GM23338 (cell line): Measurements from ENCODE around the gene YWHAH. TPM values are rescaled to one million over a fixed set of nuclear protein-coding genes. Genes with fewer than 3 reads are reported as not detected.

Experiments
- ATAC-seq: fragments of 200-7000 bp; cut with Tn5 transposase; 3 replicates; pipeline ENCODE4 v1.9.1; 2020
- DNase-seq: peaks from one replicate; pipeline ENCODE4 v3.0.0-alpha.2; 2015; ENCODE audit warnings: low spot score
- H2AFZ ChIP-seq: fragments of 200-600 bp; sonication (generic); 2 replicates; pipeline ENCODE4 v1.8.0; 2016; ENCODE audit warnings: antibody characterized with exemption, mild to moderate bottlenecking, moderate library complexity
- H3F3A ChIP-seq: fragments of 200-600 bp; sonication (generic); replicated peaks from 2 replicates; pipeline ENCODE4 v1.8.0; 2017; ENCODE audit warnings: antibody characterized with exemption, mixed run types, low read depth
- H3K27ac ChIP-seq: fragments of 200-600 bp; sonication (generic); 2 replicates; pipeline ENCODE4 v1.6.1; 2016; ENCODE audit warnings: low read depth
- H3K27me3 ChIP-seq: fragments of 200-600 bp; sonication (generic); 2 replicates; pipeline ENCODE4 v1.8.0; 2016; ENCODE audit warnings: mild to moderate bottlenecking, mixed run types, moderate library complexity; ENCODE audit not compliant: insufficient read depth
- H3K36me3 ChIP-seq: fragments of 200-600 bp; sonication (generic); 2 replicates; pipeline ENCODE4 v1.8.0; 2016; ENCODE audit warnings: mild to moderate bottlenecking; ENCODE audit not compliant: insufficient read depth
- H3K4me1 ChIP-seq: fragments of 200-600 bp; sonication (generic); 2 replicates; pipeline ENCODE4 v1.8.0; 2016; ENCODE audit warnings: mild to moderate bottlenecking, moderate library complexity; ENCODE audit not compliant: insufficient read depth
- H3K4me2 ChIP-seq: fragments of 200-600 bp; sonication (generic); 2 replicates; pipeline ENCODE4 v1.7.1; 2017; ENCODE audit warnings: mixed run types
- H3K4me3 ChIP-seq: fragments of 200-600 bp; sonication (generic); 2 replicates; pipeline ENCODE4 v1.6.1; 2016; ENCODE audit warnings: mixed run types
- H3K79me2 ChIP-seq: fragments of 200-600 bp; sonication (generic); replicated peaks from 2 replicates; pipeline ENCODE4 v1.8.0; 2017; ENCODE audit warnings: mild to moderate bottlenecking; ENCODE audit not compliant: insufficient read depth
- H3K9me2 ChIP-seq: fragments of 200-600 bp; sonication (generic); 2 replicates; pipeline ENCODE4 v1.8.0; 2017; ENCODE audit not compliant: insufficient read depth
- H4K20me1 ChIP-seq: fragments of 200-600 bp; sonication (generic); replicated peaks from 2 replicates; pipeline ENCODE4 v1.8.0; 2017; ENCODE audit warnings: mild to moderate bottlenecking; ENCODE audit not compliant: insufficient read depth
- H3K27ac Mint-ChIP-seq: 2 replicates; pipeline ENCODE4 v1.8.0; 2020; ENCODE audit warnings: inconsistent platforms, mild to moderate bottlenecking, moderate library complexity, mixed read lengths
- H3K27me3 Mint-ChIP-seq: 3 replicates; pipeline ENCODE4 v1.8.0; 2022; ENCODE audit warnings: low read depth, mild to moderate bottlenecking, moderate library complexity, mixed read lengths, inconsistent platforms; ENCODE audit not compliant: insufficient read depth, poor library complexity
- H3K36me3 Mint-ChIP-seq: 3 replicates; pipeline ENCODE4 v1.8.0; 2021; ENCODE audit warnings: low read depth, mild to moderate bottlenecking, inconsistent platforms, moderate library complexity, mixed read lengths
- H3K4me1 Mint-ChIP-seq: 3 replicates; pipeline ENCODE4 v1.8.0; 2020; ENCODE audit warnings: mild to moderate bottlenecking, inconsistent platforms, mixed read lengths
- H3K4me3 Mint-ChIP-seq: 3 replicates; pipeline ENCODE4 v1.8.0; 2021; ENCODE audit warnings: moderate library complexity, mild to moderate bottlenecking, inconsistent platforms, mixed read lengths
- H3K9me3 Mint-ChIP-seq: 3 replicates; pipeline ENCODE4 v1.8.0; 2020; ENCODE audit warnings: moderate library complexity, mild to moderate bottlenecking, inconsistent platforms, mixed read lengths
- NANOG ChIP-seq: IDR thresholded peaks from 2 replicates; pipeline ENCODE4 v1.6.1; 2016; ENCODE audit warnings: antibody characterized with exemption, borderline replicate concordance
- STAT1 ChIP-seq: IDR thresholded peaks from one replicate; pipeline ENCODE4 v1.6.1; 2016; ENCODE audit warnings: antibody characterized with exemption; ENCODE audit not compliant: unreplicated experiment
- ZNF114 ChIP-seq: fragments of 250-450 bp; sonication (Bioruptor Pico); IDR thresholded peaks from 2 replicates; pipeline ENCODE4 v1.5.0; 2020; ENCODE audit warnings: mild to moderate bottlenecking, moderate library complexity
- ZNF331 ChIP-seq: fragments of 250-450 bp; sonication (Bioruptor Pico); IDR thresholded peaks from 2 replicates; pipeline ENCODE4 v1.5.0; 2020; ENCODE audit warnings: low read depth, mild to moderate bottlenecking, moderate library complexity
- polyA plus RNA-seq: library from polyadenylated mRNA; unstranded; fragments of >200 nt; fragmentation: Nextera tagmentation; extraction: Ambion mirVana; gene quantifications from 2 replicates; pipeline ENCODE4 v1.2.1, GENCODE V29; 2016
- total RNA-seq: library from RNA; depleted of rRNA; stranded (reverse); fragments of >200 nt; shearing (Covaris generic); gene quantifications from 2 replicates; pipeline ENCODE4 v1.2.3, GENCODE V29; 2014
- TF ChIP-seq, protein P1 (sequence below): fragments of 250-450 bp; sonication (Bioruptor Pico); IDR thresholded peaks from 2 replicates; pipeline ENCODE4 v1.5.0; 2020; ENCODE audit warnings: mild to moderate bottlenecking, moderate library complexity
- TF ChIP-seq, protein P2 (sequence below), 2 experiments: fragments of 200-600 bp in 1 of 2; sonication (generic) in 1 of 2; conservative IDR thresholded peaks; 2 replicates each; pipeline versions ENCODE4 v1.5.1 to v1.6.1; 2016 to 2017; ENCODE audit warnings: antibody characterized with exemption in 2 of 2, low read depth in 2 of 2, mild to moderate bottlenecking in 2 of 2, moderate library complexity in 1 of 2
- TF ChIP-seq, protein P3 (sequence below): IDR thresholded peaks from 2 replicates; pipeline ENCODE4 v1.6.1; 2016; ENCODE audit warnings: antibody characterized with exemption

Gene YWHAH
- total and polyA plus RNA-seq, 2 experiments from 2014 or later = 277 to 283 TPM

DNA sequence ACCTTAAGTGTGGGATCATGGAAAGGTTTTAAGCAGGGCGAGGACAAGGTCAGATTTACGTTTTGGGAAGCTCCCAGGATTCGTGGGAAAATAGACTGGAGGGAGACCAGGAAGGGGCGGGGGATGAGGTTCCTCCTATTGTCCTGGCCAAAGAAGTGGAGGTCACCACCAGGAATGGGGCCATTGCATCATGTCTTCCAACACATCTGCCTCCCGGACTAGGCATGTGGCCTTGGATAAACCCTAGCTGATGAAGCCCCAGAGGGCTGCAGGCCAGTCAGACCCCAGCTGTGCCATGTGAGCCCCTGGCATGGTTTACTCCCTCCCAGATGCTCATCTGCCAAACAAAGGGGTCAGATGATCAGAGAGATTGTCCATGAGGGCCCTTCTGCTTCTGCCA lies 11.5 kb upstream of the YWHAH start (continued):
- TF ChIP-seq, protein P1, sequence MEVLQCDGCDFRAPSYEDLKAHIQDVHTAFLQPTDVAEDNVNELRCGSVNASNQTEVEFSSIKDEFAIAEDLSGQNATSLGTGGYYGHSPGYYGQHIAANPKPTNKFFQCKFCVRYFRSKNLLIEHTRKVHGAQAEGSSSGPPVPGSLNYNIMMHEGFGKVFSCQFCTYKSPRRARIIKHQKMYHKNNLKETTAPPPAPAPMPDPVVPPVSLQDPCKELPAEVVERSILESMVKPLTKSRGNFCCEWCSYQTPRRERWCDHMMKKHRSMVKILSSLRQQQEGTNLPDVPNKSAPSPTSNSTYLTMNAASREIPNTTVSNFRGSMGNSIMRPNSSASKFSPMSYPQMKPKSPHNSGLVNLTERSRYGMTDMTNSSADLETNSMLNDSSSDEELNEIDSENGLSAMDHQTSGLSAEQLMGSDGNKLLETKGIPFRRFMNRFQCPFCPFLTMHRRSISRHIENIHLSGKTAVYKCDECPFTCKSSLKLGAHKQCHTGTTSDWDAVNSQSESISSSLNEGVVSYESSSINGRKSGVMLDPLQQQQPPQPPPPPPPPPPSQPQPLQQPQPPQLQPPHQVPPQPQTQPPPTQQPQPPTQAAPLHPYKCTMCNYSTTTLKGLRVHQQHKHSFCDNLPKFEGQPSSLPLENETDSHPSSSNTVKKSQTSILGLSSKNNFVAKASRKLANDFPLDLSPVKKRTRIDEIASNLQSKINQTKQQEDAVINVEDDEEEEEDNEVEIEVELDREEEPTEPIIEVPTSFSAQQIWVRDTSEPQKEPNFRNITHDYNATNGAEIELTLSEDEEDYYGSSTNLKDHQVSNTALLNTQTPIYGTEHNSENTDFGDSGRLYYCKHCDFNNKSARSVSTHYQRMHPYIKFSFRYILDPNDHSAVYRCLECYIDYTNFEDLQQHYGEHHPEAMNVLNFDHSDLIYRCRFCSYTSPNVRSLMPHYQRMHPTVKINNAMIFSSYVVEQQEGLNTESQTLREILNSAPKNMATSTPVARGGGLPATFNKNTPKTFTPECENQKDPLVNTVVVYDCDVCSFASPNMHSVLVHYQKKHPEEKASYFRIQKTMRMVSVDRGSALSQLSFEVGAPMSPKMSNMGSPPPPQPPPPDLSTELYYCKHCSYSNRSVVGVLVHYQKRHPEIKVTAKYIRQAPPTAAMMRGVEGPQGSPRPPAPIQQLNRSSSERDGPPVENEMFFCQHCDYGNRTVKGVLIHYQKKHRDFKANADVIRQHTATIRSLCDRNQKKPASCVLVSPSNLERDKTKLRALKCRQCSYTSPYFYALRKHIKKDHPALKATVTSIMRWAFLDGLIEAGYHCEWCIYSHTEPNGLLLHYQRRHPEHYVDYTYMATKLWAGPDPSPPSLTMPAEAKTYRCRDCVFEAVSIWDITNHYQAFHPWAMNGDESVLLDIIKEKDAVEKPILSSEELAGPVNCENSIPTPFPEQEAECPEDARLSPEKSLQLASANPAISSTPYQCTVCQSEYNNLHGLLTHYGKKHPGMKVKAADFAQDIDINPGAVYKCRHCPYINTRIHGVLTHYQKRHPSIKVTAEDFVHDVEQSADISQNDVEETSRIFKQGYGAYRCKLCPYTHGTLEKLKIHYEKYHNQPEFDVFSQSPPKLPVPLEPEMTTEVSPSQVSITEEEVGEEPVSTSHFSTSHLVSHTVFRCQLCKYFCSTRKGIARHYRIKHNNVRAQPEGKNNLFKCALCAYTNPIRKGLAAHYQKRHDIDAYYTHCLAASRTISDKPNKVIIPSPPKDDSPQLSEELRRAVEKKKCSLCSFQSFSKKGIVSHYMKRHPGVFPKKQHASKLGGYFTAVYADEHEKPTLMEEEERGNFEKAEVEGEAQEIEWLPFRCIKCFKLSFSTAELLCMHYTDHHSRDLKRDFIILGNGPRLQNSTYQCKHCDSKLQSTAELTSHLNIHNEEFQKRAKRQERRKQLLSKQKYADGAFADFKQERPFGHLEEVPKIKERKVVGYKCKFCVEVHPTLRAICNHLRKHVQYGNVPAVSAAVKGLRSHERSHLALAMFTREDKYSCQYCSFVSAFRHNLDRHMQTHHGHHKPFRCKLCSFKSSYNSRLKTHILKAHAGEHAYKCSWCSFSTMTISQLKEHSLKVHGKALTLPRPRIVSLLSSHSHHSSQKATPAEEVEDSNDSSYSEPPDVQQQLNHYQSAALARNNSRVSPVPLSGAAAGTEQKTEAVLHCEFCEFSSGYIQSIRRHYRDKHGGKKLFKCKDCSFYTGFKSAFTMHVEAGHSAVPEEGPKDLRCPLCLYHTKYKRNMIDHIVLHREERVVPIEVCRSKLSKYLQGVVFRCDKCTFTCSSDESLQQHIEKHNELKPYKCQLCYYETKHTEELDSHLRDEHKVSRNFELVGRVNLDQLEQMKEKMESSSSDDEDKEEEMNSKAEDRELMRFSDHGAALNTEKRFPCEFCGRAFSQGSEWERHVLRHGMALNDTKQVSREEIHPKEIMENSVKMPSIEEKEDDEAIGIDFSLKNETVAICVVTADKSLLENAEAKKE (CRISPR knock-in tag) = no peak
- TF ChIP-seq, protein P2, sequence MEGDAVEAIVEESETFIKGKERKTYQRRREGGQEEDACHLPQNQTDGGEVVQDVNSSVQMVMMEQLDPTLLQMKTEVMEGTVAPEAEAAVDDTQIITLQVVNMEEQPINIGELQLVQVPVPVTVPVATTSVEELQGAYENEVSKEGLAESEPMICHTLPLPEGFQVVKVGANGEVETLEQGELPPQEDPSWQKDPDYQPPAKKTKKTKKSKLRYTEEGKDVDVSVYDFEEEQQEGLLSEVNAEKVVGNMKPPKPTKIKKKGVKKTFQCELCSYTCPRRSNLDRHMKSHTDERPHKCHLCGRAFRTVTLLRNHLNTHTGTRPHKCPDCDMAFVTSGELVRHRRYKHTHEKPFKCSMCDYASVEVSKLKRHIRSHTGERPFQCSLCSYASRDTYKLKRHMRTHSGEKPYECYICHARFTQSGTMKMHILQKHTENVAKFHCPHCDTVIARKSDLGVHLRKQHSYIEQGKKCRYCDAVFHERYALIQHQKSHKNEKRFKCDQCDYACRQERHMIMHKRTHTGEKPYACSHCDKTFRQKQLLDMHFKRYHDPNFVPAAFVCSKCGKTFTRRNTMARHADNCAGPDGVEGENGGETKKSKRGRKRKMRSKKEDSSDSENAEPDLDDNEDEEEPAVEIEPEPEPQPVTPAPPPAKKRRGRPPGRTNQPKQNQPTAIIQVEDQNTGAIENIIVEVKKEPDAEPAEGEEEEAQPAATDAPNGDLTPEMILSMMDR (conservative IDR thresholded peaks at IDR 0.05; ENCODE audit: low read depth in 2 of 2) = no peak
- no peak for TF ChIP-seq NANOG
- TF ChIP-seq STAT1 = no peak
- TF ChIP-seq, protein P3, sequence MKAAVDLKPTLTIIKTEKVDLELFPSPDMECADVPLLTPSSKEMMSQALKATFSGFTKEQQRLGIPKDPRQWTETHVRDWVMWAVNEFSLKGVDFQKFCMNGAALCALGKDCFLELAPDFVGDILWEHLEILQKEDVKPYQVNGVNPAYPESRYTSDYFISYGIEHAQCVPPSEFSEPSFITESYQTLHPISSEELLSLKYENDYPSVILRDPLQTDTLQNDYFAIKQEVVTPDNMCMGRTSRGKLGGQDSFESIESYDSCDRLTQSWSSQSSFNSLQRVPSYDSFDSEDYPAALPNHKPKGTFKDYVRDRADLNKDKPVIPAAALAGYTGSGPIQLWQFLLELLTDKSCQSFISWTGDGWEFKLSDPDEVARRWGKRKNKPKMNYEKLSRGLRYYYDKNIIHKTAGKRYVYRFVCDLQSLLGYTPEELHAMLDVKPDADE = no peak
- TF ChIP-seq ZNF114 (CRISPR knock-in tag) = no peak
- TF ChIP-seq ZNF331 (CRISPR knock-in tag) = no peak

DNA sequence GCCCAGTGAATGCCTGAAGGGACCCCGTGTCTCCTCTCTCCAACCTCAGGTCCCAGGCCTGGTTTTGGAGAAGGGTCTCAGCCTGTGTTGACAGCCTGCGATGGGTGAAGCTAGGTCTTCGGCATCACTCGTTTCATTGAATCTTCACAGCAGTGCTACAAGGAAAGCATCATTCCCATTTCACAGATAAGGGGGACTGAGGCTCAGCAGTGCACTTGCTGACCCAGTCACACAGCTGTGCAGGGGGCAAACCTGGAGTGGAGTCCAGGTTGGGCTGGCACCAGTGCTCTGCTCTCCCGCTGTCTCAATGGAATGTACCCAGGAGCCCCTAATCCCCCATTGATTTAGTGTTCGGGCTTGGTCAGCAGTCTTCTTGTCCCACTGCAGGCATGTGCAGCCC lies 10.9 kb upstream of the YWHAH start:
- Histone ChIP-seq H3K36me3 (no peaks in the 10 kb centered on the region), H3K79me2 (no peaks in the 10 kb centered on the region), H3K4me1 (no peaks in the 10 kb centered on the region; the same call in 1 of the 2 replicates), H3K27ac (no peak overlapping the region), H3F3A (0 out of 2 replicates have a peak, but pooled peaks cover 2% of the 10 kb centered on the region), H3K4me3 (no peak overlapping the region), H3K27me3 (no peaks in the 10 kb centered on the region), H4K20me1 (no peaks in the 10 kb centered on the region), H3K9me2 (no peaks in the 10 kb centered on the region), H2AFZ (no peak overlapping the region), H3K4me2 (no peak overlapping the region)
- H3K27me3 Mint-ChIP-seq = peaks cover 1% of the 10 kb centered on the region
- no peak overlapping the region for H3K4me3 Mint-ChIP-seq
- ATAC-seq (no peak), DNase-seq (no peak)
- no peak overlapping the region for H3K27ac Mint-ChIP-seq
- H3K36me3 Mint-ChIP-seq = no peaks in the 10 kb centered on the region
- H3K9me3 Mint-ChIP-seq = no peaks in the 10 kb centered on the region
- H3K4me1 Mint-ChIP-seq = peaks cover 7% of the 10 kb centered on the region
- no peak for TF ChIP-seq ZNF114 (CRISPR knock-in tag)
- TF ChIP-seq, protein P2 (conservative IDR thresholded peaks at IDR 0.05; ENCODE audit: low read depth in 2 of 2) = no peak
